VCaP (cell line): ENCODE results near the gene MAP3K9.

Experiments
- H3K27ac ChIP-seq: fragments of 450-650 bp; 2 replicates; pipeline ENCODE4 v1.5.1; 2017
- TF ChIP-seq, protein P1 (sequence below): fragments of 450-650 bp; conservative IDR thresholded peaks from 2 replicates; pipeline ENCODE4 v1.5.1; 2017; ENCODE audit warnings: mild to moderate bottlenecking, moderate library complexity

Gene MAP3K9

DNA sequence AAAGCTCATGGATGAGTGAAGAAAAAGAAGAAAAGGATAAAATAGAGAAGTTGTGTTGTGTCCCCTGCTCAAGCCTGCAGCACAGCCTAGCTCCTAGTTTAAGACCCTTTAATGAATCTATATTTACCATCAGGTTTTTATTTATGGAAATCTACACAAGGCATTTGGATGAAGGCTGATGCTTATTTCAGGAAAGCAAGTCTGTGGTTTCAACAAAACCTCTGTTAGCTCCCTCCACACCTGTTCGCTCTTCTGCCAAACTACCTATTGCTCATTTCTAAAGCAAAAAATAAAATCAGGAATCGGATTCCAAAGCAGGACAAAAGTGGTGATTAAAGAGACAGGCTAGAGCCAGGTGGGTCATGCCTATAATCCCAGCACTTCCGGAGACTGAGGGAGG lies 18.9 kb upstream of the MAP3K9 start:
- no peak overlapping the region for H3K27ac ChIP-seq
- TF ChIP-seq, protein P1, sequence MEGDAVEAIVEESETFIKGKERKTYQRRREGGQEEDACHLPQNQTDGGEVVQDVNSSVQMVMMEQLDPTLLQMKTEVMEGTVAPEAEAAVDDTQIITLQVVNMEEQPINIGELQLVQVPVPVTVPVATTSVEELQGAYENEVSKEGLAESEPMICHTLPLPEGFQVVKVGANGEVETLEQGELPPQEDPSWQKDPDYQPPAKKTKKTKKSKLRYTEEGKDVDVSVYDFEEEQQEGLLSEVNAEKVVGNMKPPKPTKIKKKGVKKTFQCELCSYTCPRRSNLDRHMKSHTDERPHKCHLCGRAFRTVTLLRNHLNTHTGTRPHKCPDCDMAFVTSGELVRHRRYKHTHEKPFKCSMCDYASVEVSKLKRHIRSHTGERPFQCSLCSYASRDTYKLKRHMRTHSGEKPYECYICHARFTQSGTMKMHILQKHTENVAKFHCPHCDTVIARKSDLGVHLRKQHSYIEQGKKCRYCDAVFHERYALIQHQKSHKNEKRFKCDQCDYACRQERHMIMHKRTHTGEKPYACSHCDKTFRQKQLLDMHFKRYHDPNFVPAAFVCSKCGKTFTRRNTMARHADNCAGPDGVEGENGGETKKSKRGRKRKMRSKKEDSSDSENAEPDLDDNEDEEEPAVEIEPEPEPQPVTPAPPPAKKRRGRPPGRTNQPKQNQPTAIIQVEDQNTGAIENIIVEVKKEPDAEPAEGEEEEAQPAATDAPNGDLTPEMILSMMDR, result no peak

DNA sequence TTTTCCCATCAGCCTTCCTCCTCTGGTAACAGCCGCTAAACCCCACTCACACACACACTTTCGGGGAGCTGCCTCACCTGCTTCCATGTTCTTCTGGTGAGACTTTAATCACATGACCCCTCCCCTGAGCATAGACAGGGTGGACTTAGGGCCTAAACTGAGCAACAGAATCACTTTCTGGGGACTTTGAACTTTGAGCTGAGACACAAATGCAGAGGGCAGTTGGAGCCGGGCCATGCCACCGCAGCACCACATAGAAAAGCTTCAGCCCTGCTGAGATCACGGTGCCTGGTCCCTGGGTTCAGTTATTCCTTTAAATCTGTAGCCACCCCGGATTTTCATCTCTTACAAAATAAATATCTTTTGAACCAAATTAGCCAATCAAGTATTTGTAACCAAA lies 18.4 kb upstream of the MAP3K9 start:
- H3K27ac ChIP-seq, result no peak overlapping the region
- TF ChIP-seq, protein P1, result peak; percentile 1; the same call in 1 of the 2 replicates

DNA sequence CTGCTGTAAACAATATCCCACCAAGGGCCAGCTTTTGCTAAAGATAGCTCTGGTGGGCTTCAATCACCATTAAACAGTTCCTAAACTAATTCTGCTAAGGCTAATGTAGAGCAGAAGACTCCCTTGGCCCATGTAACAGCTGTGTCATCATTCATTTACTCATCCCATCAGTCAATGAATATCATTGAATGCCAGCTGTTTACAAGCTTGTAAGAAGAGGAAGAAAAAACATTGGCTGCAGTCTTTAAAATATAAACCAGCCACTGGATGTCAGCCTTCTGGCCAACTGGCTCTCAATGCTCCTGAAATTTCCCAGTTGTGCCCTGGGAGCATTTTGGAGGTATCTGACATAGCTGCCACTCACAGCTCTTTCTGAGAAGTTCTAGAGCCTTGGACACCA lies 18.0 kb upstream of the MAP3K9 start:
- no peak overlapping the region for H3K27ac ChIP-seq
- TF ChIP-seq, protein P1, result peak; percentile 40

DNA sequence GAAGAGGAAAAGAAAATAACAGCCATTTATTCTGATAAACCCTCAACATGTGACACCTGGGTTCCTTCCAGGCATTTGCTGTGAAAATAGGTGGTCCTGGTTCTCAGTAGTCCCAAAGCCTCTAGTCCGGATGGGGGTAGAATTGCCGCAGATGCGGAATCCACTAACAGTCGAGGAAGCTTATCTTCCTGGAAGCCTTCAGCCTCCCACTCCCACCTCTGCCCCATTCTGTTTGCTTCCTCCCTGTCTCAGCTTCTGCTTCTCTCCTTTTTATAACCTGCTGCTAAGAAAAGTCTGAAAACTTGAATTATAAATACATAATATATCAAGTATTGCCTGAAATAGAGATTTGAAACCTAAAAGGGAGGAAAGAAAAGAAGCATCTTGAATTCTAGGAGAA lies 14.0 kb upstream of the MAP3K9 start:
- TF ChIP-seq, protein P1, result no peak
- no peak overlapping the region for H3K27ac ChIP-seq

DNA sequence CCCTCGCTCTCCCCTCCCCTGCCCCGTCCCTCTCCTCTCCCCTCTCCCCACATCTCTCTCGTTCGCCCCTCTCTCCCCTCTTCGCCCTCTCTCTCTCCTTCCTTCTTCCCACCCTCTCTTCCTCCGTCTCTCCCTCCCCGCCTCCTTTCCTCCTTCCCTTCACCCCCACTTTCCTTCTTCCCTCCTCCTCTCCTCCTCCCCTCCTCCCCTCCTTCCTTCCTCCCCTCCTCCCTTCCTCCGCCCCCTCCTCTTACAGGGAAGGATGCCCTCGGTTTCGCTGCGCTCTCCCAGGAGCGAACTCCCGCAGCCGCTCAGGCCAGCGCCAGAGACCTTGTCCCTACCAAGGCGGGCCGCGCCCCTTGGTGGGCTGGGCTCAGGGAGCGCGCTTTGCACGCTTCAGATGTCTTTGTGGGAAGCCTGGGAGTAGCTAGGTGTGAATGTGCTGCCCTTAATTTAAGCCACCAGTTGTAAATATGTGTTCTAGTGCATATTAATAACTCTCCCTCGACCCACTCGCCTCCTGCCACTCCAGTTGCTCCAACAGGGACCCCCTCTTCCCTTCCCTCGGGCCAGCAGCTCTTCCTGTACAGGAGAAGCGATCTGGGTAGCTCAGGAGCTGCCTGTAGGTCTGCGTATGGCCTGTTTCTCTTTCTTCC lies 13.3 kb upstream of the MAP3K9 start:
- peak overlapping the region; percentile 43; the same call in 1 of the 2 replicates for H3K27ac ChIP-seq
- TF ChIP-seq, protein P1, result no peak

DNA sequence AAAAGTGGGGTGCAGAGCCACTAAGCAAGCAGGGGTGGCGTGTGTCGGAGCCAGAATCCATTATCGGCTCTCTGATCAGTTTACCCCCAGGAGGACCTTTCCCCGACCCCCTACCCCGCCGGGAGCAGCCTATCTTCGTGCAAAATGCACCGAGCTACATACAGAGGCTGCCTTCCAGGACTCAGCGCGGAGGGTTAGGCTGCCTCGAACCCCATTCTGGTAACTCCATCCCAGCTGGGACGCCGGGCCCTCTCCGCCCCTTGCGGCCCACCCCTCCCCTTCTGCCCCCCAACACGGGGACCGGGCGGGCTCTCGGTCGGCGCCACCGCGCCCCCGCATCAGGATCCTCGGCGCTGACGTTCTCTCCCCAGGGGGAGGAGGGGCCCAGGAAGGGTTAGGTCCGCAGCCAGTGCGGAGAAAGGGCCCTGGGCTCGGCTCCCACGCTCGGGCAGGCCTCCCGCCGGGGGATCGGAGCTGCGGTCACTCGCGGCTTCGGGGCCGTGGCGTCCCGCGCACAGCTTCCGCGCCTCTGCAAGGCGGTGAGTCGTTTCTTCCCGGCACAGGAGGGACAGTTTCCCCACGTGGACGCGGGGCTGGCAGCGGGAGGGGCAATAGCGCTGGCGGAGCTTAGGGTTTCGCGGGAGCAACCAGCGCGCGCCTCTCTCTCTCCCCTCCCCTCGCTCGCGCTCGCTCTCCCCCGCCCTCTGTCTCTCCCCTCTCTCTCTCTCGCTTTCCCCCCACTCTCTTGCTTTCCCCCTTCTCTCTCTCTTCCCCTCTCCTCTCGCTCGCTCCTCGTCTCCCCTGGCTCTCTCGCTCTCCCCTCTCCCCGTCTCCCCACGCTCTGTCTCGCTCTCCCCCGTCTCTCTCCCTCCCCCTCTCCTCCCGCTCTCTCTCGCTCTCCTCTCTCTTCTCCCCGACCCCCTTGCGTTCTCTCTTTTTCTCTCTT lies 12.5 kb upstream of the MAP3K9 start:
- peak overlapping the region; percentile 43; the same call in 1 of the 2 replicates for H3K27ac ChIP-seq
- TF ChIP-seq, protein P1, result no peak

DNA sequence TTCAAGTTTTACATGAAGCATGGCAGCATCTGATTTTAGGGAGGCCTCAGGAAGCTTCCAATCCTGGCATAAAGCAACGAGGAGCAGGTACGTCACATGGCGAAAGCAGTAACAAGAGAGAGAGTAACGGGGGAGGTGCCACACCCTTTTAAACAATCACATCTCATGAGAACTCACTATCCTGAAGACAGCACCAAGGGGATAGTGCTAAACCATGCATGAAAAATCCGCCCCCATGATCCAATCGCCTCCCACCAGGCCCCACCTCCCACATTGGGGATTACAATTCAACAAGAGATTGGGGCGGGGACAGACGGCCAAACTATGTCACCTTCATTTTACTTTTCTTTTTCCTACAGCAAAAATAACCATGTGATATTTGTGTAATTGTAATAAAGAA lies 7.2 kb upstream of the MAP3K9 start:
- no peak overlapping the region for H3K27ac ChIP-seq
- TF ChIP-seq, protein P1, result no peak
